Vagina (tissue), 2 donors: ENCODE measurements around the gene RBFOX1. TPM values are rescaled to one million over a fixed set of nuclear protein-coding genes. Genes with fewer than 3 reads are reported as not detected.

Source experiments
- DNase-seq, 2 donors: peaks; one replicate each; pipeline ENCODE4 v3.0.0-alpha.2; 2017; ENCODE audit errors: extremely low spot score in 2 of 2
- H3K27ac ChIP-seq: fragments of 200-600 bp; sonication (generic); one replicate; pipeline ENCODE4 v1.5.1; 2019
- H3K27me3 ChIP-seq: fragments of 200-600 bp; sonication (generic); one replicate; pipeline ENCODE4 v1.5.1; 2019
- H3K36me3 ChIP-seq, 2 donors: fragments of 200-600 bp; sonication (generic); one replicate each; pipeline ENCODE4 v1.5.1; 2017 to 2019
- H3K4me1 ChIP-seq: fragments of 200-600 bp; sonication (generic); one replicate; pipeline ENCODE4 v1.5.1; 2019
- H3K4me3 ChIP-seq, 2 donors: fragments of 200-600 bp; sonication (generic); 1 replicate in 1 of 2; 2 replicates in 1 of 2; pipeline ENCODE4 v1.5.1; 2016 to 2019
- H3K9me3 ChIP-seq: fragments of 200-600 bp; sonication (generic); one replicate; pipeline ENCODE4 v1.5.1; 2019
- CTCF ChIP-seq, 3 experiments: fragments of 450-650 bp in 2 of 3; fragments of 200-600 bp in 1 of 3; sonication (generic) in 1 of 3; IDR thresholded peaks; one replicate each; pipeline ENCODE4 v1.5.1; 2017 to 2019; ENCODE audit warnings: antibody characterized with exemption in 3 of 3, mild to moderate bottlenecking in 2 of 3, moderate library complexity in 2 of 3
- POLR2A ChIP-seq, 2 donors: fragments of 450-650 bp; IDR thresholded peaks; one replicate each; pipeline ENCODE4 v1.6.1; 2017; ENCODE audit warnings: antibody characterized with exemption in 2 of 2, mild to moderate bottlenecking in 2 of 2, moderate library complexity in 2 of 2
- POLR2AphosphoS5 ChIP-seq, 2 donors: sonication (generic); formaldehyde crosslinking; IDR thresholded peaks; one replicate each; pipeline ENCODE4 v1.9.0; 2017; ENCODE audit warnings: antibody characterized with exemption in 2 of 2, mild to moderate bottlenecking in 2 of 2, low read depth in 1 of 2; ENCODE audit not compliant: insufficient read depth in 1 of 2
- intact Hi-C: fragments of 100-400 bp; cut with DNase I; formaldehyde crosslinking; loops from one replicate; pipeline ENCODE4 v1.15.1; 2023
- total RNA-seq: library from RNA; depleted of rRNA; stranded (reverse); fragments of >200 nt; gene quantifications from one replicate; pipeline ENCODE4 v1.2.3, GENCODE V29; 2016

The RBFOX1 gene
- total RNA-seq, 1 donor from 2014 or later, result 6.6 TPM

GRCh38 chr16:7482032-7482431, 149.4 kb downstream of the RBFOX1 start:
- intact Hi-C loops, result no loop called here
- no peak overlapping the region for H3K4me3 ChIP-seq
- H3K4me1 ChIP-seq, result no peaks in the 10 kb centered on the region
- DNase-seq, result no peak
- H3K36me3 ChIP-seq, result no peaks in the 10 kb centered on the region
- no peaks in the 10 kb centered on the region for H3K9me3 ChIP-seq
- no peaks in the 10 kb centered on the region for H3K27me3 ChIP-seq
- no peak overlapping the region for H3K27ac ChIP-seq
- no peak for TF ChIP-seq POLR2A (IDR thresholded peaks at IDR 0.05)
- TF ChIP-seq CTCF (IDR thresholded peaks at IDR 0.05), result no peak
- no peak for TF ChIP-seq POLR2AphosphoS5 (IDR thresholded peaks at IDR 0.05; ENCODE audit: insufficient read depth in 1 of 2, low read depth in 1 of 2)

- no peaks in the 10 kb centered on the region for H3K9me3 ChIP-seq
- no peaks in the 10 kb centered on the region for H3K36me3 ChIP-seq
- intact Hi-C loops, result no loop called here
- H3K27me3 ChIP-seq, result no peaks in the 10 kb centered on the region
- no peaks in the 10 kb centered on the region for H3K4me1 ChIP-seq
- no peak for DNase-seq
- no peak overlapping the region for H3K27ac ChIP-seq
- TF ChIP-seq CTCF (IDR thresholded peaks at IDR 0.05), result no peak
- no peak for TF ChIP-seq POLR2AphosphoS5 (IDR thresholded peaks at IDR 0.05; ENCODE audit: insufficient read depth in 1 of 2, low read depth in 1 of 2)
- TF ChIP-seq POLR2A (IDR thresholded peaks at IDR 0.05), result no peak
- no peak overlapping the region for H3K4me3 ChIP-seq
These were observed 150.1 kb downstream of the RBFOX1 start for GRCh38 chr16:7482596-7483290.

- TF ChIP-seq POLR2A (IDR thresholded peaks at IDR 0.05) (no peak), CTCF (IDR thresholded peaks at IDR 0.05) (no peak), POLR2AphosphoS5 (IDR thresholded peaks at IDR 0.05; ENCODE audit: insufficient read depth in 1 of 2, low read depth in 1 of 2) (no peak)
These were observed 155.1 kb downstream of the RBFOX1 start for GRCh38 chr16:7487574-7488323.

GRCh38 chr16:7492122-7492521, 159.5 kb downstream of the RBFOX1 start:
- H3K27ac ChIP-seq, result no peak overlapping the region
- intact Hi-C loops, result no loop called here
- TF ChIP-seq CTCF (IDR thresholded peaks at IDR 0.05), result no peak
- TF ChIP-seq POLR2A (IDR thresholded peaks at IDR 0.05), result no peak
- no peak for TF ChIP-seq POLR2AphosphoS5 (IDR thresholded peaks at IDR 0.05; ENCODE audit: insufficient read depth in 1 of 2, low read depth in 1 of 2)

More at GRCh38 chr16:7487574-7488323, 155.1 kb downstream of the RBFOX1 start:
- Histone ChIP-seq H3K9me3 (no peaks in the 10 kb centered on the region), H3K4me1 (no peaks in the 10 kb centered on the region), H3K4me3 (no peak overlapping the region), H3K36me3 (no peaks in the 10 kb centered on the region), H3K27me3 (no peaks in the 10 kb centered on the region), H3K27ac (no peak overlapping the region)
- no peak for DNase-seq
- intact Hi-C loops, result no loop called here

GRCh38 chr16:7493133-7493532, 160.5 kb downstream of the RBFOX1 start:
- no peak for DNase-seq
- no peak for TF ChIP-seq POLR2AphosphoS5 (IDR thresholded peaks at IDR 0.05; ENCODE audit: insufficient read depth in 1 of 2, low read depth in 1 of 2)
- no peak for TF ChIP-seq CTCF (IDR thresholded peaks at IDR 0.05)
- TF ChIP-seq POLR2A (IDR thresholded peaks at IDR 0.05), result no peak

More at GRCh38 chr16:7492122-7492521, 159.5 kb downstream of the RBFOX1 start:
- Histone ChIP-seq H3K36me3 (no peaks in the 10 kb centered on the region), H3K4me1 (no peaks in the 10 kb centered on the region), H3K27me3 (no peaks in the 10 kb centered on the region), H3K4me3 (no peak overlapping the region), H3K9me3 (no peaks in the 10 kb centered on the region)
- DNase-seq, result no peak

More at GRCh38 chr16:7493133-7493532, 160.5 kb downstream of the RBFOX1 start:
- Histone ChIP-seq H3K27ac (no peak overlapping the region), H3K9me3 (no peaks in the 10 kb centered on the region), H3K4me1 (no peaks in the 10 kb centered on the region), H3K27me3 (no peaks in the 10 kb centered on the region), H3K36me3 (no peaks in the 10 kb centered on the region), H3K4me3 (no peak overlapping the region)
- intact Hi-C loops, result no loop called here
